Lower leg skin (tissue), 4 donors: ENCODE results near the gene FGGY. TPM values are rescaled to one million over a fixed set of nuclear protein-coding genes. Genes with fewer than 3 reads are reported as not detected.
"Not testable (repeated sequence)": the region's sequence is repeated elsewhere in the genome, so short reads cannot be mapped to it uniquely, and the experiment has no call there.

ENCODE experiments used
- DNase-seq, 2 donors: peaks; one replicate each; pipeline ENCODE4 v3.0.0-alpha.2; 2019; ENCODE audit warnings: low spot score in 2 of 2
- H3K4me3 ChIP-seq: fragments of 200-600 bp; sonication (generic); 2 replicates; pipeline ENCODE4 v1.5.1; 2017; ENCODE audit warnings: mild to moderate bottlenecking, low read depth; ENCODE audit not compliant: poor library complexity, severe bottlenecking
- CTCF ChIP-seq, 3 donors: fragments of 450-650 bp; IDR thresholded peaks; one replicate each; pipeline ENCODE4 v1.5.1; 2016; ENCODE audit warnings: antibody characterized with exemption in 3 of 3, mild to moderate bottlenecking in 3 of 3, moderate library complexity in 2 of 3
- POLR2A ChIP-seq, 2 donors: fragments of 450-650 bp; IDR thresholded peaks; one replicate each; pipeline ENCODE4 v1.6.1; 2016 to 2017; ENCODE audit warnings: antibody characterized with exemption in 2 of 2, mild to moderate bottlenecking in 1 of 2, moderate library complexity in 1 of 2
- WGBS, 2 donors: methylation state at CpG; one replicate each; pipeline ENCODE4 v1.1.5; 2018; 5-methylcytosine and 5-hydroxymethylcytosine counted together
- intact Hi-C: fragments of 100-400 bp; cut with DNase I; formaldehyde crosslinking; loops from one replicate; pipeline ENCODE4 v1.15.0; 2023; ENCODE audit warnings: low total_unique reads
- total RNA-seq, 4 donors: library from RNA; depleted of rRNA; stranded (reverse); fragments of >200 nt; gene quantifications; one replicate each; pipeline ENCODE4 v1.1.0, GENCODE V29; 2016

The FGGY gene
- 10 to 100 TPM in 3 of 4 donors, 1 to 10 TPM in 1; 10.0 to 29.5 (median 17.5) TPM for total RNA-seq

DNA sequence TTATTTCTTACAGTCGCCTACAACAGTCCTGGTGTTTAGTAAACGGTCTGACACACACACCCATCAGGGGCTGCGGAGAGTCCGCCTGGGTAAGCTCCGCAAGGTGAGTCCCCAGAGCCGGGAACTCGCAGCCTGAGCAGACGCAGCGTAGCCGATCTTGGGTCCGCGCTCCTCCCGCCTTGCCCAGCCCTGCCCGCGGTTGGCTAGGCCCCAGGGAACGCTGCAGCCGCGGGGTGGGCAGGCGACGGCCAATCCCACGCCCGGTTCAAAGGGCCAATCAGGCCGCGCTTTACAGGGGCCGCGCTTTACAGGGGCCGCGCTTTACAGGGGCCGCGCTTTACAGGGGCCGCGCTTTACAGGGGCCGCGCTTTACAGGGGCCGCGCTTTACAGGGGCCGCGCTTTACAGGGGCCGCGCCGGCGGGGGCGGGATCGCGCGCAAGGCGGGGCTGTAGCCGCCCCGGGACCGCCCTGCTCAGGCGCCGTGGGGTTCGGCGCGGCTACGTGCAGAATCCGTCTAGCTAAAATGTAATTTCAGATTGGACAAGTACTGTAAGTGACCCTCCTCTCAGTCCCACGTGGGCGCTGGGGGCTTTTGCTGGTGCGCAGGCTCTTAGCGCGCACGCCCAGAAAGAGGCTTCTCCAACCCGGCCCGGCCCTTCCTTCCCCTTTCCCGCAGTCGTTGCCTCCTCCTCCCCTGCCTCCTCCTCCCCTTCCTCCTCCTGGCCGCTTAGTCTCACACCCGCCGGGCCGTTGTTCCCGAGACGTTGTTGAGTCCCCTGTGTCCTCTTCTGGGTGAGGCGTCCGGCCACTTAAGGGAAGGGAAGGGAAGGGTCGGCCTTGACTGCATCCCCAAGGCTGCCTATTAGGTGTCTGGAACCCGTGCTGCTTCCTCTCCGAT lies at the start of gene FGGY:
Gene FGGY (plus strand): TSS at position 737 of the 899 bp plus-strand sequence. CDS start 24,456 bp downstream, outside the sequence.
- intact Hi-C loops, result no loop called here
- DNase-seq, result peak; percentile 97 to 99
- WGBS, 2 donors, result 0 to 1% methylated on average over 35 to 58 of the region's 78 CpGs
- TF ChIP-seq CTCF (IDR thresholded peaks at IDR 0.05) (no peak), POLR2A (IDR thresholded peaks at IDR 0.05) (peak in 1 of 2 donors; percentile 61)
- peak within 1 kb of the TSS; percentile 37 for H3K4me3 ChIP-seq

GRCh38 chr1:59248758-59249157 lies 48.1 kb upstream of the FGGY start:
- no peak for DNase-seq
- intact Hi-C loops, result no loop called here
- no peak for TF ChIP-seq POLR2A (IDR thresholded peaks at IDR 0.05)
- no peak for TF ChIP-seq CTCF (IDR thresholded peaks at IDR 0.05)
- WGBS, 2 donors, result 77 to 90% methylated on average over 1 of the region's 1 CpG
- no peak overlapping the region for H3K4me3 ChIP-seq

DNA sequence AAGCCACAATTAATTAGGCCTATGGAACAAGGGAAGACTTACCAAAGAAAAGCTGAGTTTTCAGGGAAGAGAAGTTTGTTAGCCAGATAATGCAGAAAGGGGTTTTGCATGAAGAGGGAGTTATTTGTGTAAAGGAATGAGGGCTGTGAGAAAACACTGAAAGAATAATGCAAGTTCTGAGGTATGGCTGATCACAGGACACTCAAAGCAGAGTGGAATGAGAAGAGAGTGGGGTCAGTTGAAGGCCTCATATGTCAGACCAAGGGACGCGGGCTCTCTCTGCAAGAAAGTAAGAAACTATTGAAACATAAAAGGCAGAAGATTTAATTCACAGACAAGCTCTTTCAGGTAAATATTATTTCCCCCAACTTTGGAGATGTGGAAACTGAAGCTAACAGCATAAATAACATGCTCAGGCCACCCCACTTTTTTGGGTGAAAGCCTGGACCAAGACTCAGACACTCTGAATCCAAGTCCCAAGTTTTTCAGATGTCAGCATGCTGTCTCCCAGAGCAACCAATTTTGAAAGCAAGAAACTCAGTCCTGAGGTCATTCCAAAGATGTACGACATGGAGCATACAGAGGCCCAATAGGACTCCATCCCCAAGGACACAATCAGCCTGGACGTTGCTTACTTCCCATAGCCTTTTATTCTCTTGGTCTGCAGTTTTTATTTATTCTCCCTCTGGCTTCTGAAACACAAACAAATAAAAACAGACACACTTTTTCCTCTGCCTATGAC lies 47.3 kb upstream of the FGGY start:
- no peak for TF ChIP-seq CTCF (IDR thresholded peaks at IDR 0.05)
- TF ChIP-seq POLR2A (IDR thresholded peaks at IDR 0.05), result no peak
- no peak for DNase-seq
- H3K4me3 ChIP-seq, result no peak overlapping the region
- intact Hi-C loops, result no loop called here
- WGBS, 2 donors, result 74% methylated on average over 4 of the region's 4 CpGs

DNA sequence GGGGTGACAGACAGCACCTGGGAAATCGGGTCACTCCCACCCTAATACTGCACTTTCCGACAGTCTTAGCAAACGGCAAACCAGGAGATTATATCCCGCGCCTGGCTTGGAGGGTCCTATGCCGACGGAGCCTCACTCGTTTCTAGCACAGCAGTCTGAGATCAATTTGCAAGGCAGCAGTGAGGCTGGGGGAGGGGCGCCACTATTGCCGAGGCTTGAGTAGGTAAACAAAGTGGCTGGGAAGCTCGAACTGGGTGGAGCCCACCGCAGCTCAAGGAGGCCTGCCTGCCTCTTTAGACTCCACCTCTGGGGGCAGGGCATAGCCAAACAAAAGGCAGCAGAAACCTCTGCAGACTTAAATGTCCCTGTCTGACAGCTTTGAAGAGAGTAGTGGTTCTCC lies 45.8 kb upstream of the FGGY start:
- H3K4me3 ChIP-seq, intact Hi-C loops, DNase-seq: not testable (repeated sequence)
- 86 to 94% methylated on average over 12 of the region's 12 CpGs for WGBS, 2 donors

DNA sequence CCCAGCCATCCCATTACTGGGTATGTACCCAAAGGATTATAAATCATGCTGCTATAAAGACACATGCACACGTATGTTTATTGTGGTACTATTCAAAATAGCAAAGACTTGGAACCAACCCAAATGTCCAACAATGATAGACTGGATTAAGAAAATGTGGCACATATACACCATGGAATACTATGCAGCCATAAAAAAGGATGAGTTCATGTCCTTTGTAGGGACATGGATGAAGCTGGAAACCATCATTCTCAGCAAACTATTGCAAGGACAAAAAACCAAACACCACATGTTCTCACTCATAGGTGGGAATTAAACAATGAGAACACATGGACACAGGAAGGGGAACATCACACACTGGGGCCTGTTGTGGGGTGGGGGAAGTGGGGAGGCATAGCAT lies 40.5 kb upstream of the FGGY start:
- WGBS, 2 donors, result 100% methylated on average over 1 of the region's 1 CpG; no CpG with 5 or more reads in 1 of the 2 donors
- H3K4me3 ChIP-seq, intact Hi-C loops, DNase-seq: not testable (repeated sequence)

DNA sequence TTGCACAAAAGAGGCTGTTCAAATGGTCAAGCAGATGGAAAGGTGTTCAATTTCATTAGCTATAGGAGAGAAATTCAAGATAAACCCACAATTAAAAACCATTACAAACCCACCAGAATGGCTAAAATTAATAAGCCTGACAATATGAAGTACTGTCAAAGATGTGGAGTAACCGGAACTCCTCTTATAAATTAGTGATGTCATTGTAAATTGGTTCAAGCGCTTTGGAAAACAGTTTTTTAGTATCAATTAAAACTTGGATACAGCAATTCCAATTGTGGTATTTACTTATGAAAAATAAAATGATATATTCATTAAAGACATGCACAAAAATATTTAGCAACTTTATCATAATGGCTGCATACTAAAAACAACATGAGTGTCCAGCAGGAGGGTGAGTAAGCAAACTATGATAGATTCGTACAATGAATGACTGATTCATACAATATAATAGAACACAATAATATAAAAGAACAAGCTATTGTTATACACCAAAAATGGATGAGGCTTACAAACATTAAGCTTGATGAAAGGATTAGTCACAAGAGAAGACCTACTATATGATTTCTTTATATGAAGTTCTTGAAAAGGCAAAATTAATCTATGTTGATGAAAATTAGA lies 38.4 kb upstream of the FGGY start:
- no peak overlapping the region for H3K4me3 ChIP-seq
- intact Hi-C loops, result no loop called here
- TF ChIP-seq POLR2A (IDR thresholded peaks at IDR 0.05), result no peak
- no peak for TF ChIP-seq CTCF (IDR thresholded peaks at IDR 0.05)
- DNase-seq, result no peak
- 89% methylated on average over 3 of the region's 3 CpGs for WGBS, 2 donors
